ENCODE data around the gene NMD3. TPM values are rescaled to one million over a fixed set of nuclear protein-coding genes. Genes with fewer than 3 reads are reported as not detected.

The NMD3 gene
- total RNA-seq, 1 donor from 2014 or later = 87.3 TPM

DNA sequence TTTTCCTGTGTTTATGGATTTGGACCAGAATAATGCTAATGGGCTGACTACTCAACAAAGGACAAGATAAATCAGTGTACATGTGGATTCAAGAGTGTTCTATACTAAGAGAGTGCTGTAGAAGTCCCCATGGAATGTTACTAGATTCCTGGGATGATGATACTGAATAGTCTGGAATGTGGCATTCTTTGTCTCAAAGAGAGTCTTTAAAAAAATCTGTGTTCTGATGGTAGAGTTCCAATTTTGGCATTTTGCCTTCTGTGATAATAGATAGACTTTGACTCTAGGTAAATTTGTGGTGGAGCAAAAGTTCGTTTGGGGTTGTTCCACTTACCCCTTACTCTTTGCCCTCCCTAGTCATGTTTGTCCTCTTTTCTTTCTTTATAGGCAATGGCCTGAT is 43.7 kb downstream of the NMD3 start:
- peaks cover 26% of the 10 kb centered on the region for H3K36me3 Mint-ChIP-seq (ENCODE audit: low read depth, unreplicated experiment)
- Histone ChIP-seq H3K27me3 (ENCODE audit: insufficient read depth, low read length) (no peaks in the 10 kb centered on the region), H3K79me2 (ENCODE audit: insufficient read depth, low read length) (peaks cover 5% of the 10 kb centered on the region), H3K27ac (ENCODE audit: low read depth, low read length) (peak overlapping the region; percentile 9), H3K4me2 (ENCODE audit: low read length) (no peak overlapping the region), H3K36me3 (ENCODE audit: insufficient read depth, low read length) (peaks cover 3% of the 10 kb centered on the region), H2AFZ (ENCODE audit: low read depth, low read length) (no peak overlapping the region), H3K4me1 (ENCODE audit: insufficient read depth, low read length) (peaks cover 8% of the 10 kb centered on the region), H3K4me3 (ENCODE audit: insufficient read depth, low read depth, low read length) (no peak overlapping the region), H3K9ac (ENCODE audit: low read length) (no peak overlapping the region), H3K9me3 (ENCODE audit: insufficient read depth, low read depth, low read length) (no peaks in the 10 kb centered on the region), H4K20me1 (ENCODE audit: insufficient read depth, low read length) (no peaks in the 10 kb centered on the region)
- peak; percentile 41 for DNase-seq (ENCODE audit: low read depth)
- peak overlapping the region; percentile 92 for H3K27ac Mint-ChIP-seq (ENCODE audit: unreplicated experiment)
- H3K4me3 Mint-ChIP-seq (ENCODE audit: unreplicated experiment) = peak overlapping the region; percentile 6
- peak; percentile 91 for FAIRE-seq
- peaks cover 13% of the 10 kb centered on the region for H3K9me3 Mint-ChIP-seq (ENCODE audit: unreplicated experiment)
- H3K4me1 Mint-ChIP-seq (ENCODE audit: low read depth, unreplicated experiment) = peaks cover 27% of the 10 kb centered on the region
- no peaks in the 10 kb centered on the region for H3K27me3 Mint-ChIP-seq (ENCODE audit: low read depth, unreplicated experiment)
- no peak for TF ChIP-seq EZH2 (IDR thresholded peaks at IDR 0.05; ENCODE audit: insufficient read depth, low read length)
- TF ChIP-seq, protein P1, sequence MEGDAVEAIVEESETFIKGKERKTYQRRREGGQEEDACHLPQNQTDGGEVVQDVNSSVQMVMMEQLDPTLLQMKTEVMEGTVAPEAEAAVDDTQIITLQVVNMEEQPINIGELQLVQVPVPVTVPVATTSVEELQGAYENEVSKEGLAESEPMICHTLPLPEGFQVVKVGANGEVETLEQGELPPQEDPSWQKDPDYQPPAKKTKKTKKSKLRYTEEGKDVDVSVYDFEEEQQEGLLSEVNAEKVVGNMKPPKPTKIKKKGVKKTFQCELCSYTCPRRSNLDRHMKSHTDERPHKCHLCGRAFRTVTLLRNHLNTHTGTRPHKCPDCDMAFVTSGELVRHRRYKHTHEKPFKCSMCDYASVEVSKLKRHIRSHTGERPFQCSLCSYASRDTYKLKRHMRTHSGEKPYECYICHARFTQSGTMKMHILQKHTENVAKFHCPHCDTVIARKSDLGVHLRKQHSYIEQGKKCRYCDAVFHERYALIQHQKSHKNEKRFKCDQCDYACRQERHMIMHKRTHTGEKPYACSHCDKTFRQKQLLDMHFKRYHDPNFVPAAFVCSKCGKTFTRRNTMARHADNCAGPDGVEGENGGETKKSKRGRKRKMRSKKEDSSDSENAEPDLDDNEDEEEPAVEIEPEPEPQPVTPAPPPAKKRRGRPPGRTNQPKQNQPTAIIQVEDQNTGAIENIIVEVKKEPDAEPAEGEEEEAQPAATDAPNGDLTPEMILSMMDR (IDR thresholded peaks at IDR 0.05; ENCODE audit: insufficient read depth, low read depth, low read length) = no peak

DNA sequence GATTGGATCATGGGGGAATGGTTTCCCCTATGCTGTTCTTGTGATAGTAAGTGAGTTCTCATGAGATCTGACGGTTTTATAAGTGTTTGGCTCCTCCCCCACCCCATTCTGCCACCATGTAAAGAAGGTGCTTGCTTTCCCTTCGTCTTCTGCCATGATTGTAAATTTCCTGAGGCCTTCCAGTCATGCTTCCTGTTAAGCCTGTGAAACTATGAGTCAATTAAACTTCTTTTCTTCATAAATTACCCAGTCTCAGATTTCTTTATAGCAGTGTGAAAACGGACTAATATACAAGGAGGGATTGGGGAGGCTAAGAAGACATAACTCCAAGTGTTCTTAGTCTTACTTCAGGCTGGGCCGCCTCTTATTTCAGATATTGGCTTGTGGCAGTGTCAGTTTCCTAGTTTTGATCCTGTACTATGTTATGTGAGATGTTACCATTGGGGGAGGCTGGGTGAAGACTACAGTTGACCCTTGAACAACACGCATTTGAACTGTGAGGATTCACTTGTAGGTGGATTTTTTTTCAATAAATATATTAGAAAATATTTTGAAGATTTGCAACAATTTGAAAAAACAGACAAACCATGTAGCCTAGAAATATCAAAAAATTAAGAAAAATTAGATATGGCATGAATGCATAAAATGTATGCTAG is 44.9 kb downstream of the NMD3 start:
- Histone ChIP-seq H3K27me3 (ENCODE audit: insufficient read depth, low read length) (no peaks in the 10 kb centered on the region), H3K27ac (ENCODE audit: low read depth, low read length) (peak overlapping the region; percentile 74), H4K20me1 (ENCODE audit: insufficient read depth, low read length) (no peaks in the 10 kb centered on the region), H3K4me1 (ENCODE audit: insufficient read depth, low read length) (peaks cover 8% of the 10 kb centered on the region), H3K9me3 (ENCODE audit: insufficient read depth, low read depth, low read length) (no peaks in the 10 kb centered on the region), H3K9ac (ENCODE audit: low read length) (no peak overlapping the region), H3K79me2 (ENCODE audit: insufficient read depth, low read length) (no peaks in the 10 kb centered on the region), H3K36me3 (ENCODE audit: insufficient read depth, low read length) (peaks cover 3% of the 10 kb centered on the region), H3K4me3 (ENCODE audit: insufficient read depth, low read depth, low read length) (no peak overlapping the region), H3K4me2 (ENCODE audit: low read length) (no peak overlapping the region), H2AFZ (ENCODE audit: low read depth, low read length) (no peak overlapping the region)
- Mint-ChIP-seq H3K4me1 (ENCODE audit: low read depth, unreplicated experiment) (peaks cover 27% of the 10 kb centered on the region), H3K27me3 (ENCODE audit: low read depth, unreplicated experiment) (no peaks in the 10 kb centered on the region), H3K27ac (ENCODE audit: unreplicated experiment) (peak overlapping the region; percentile 85), H3K4me3 (ENCODE audit: unreplicated experiment) (no peak overlapping the region), H3K9me3 (ENCODE audit: unreplicated experiment) (peaks cover 13% of the 10 kb centered on the region), H3K36me3 (ENCODE audit: low read depth, unreplicated experiment) (peaks cover 17% of the 10 kb centered on the region)
- no peak for FAIRE-seq
- TF ChIP-seq, protein P1 (IDR thresholded peaks at IDR 0.05; ENCODE audit: insufficient read depth, low read depth, low read length) = no peak
- no peak for TF ChIP-seq EZH2 (IDR thresholded peaks at IDR 0.05; ENCODE audit: insufficient read depth, low read length)
- DNase-seq (ENCODE audit: low read depth) = no peak

DNA sequence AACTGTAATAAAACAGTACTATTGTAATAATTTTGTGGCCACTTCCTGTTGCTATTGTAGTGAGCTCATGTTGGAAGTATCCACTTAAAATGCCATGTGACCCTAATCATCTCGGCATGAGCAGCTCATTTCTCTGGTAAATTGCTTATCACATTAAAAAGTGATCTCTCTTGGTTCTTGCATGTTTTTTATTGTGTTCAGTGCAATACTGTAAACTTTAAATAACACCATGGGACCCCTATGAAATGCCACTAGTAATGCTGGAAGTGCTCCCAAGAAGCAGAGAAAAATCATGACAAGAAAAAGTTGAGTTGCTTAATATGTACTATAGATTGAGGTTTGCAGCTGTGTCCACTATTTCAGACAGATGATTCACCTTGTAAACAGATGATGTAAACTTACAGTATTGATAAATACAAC is 45.6 kb downstream of the NMD3 start:
- Mint-ChIP-seq H3K27ac (ENCODE audit: unreplicated experiment) (peak overlapping the region; percentile 89), H3K4me1 (ENCODE audit: low read depth, unreplicated experiment) (peaks cover 27% of the 10 kb centered on the region), H3K36me3 (ENCODE audit: low read depth, unreplicated experiment) (peaks cover 17% of the 10 kb centered on the region), H3K27me3 (ENCODE audit: low read depth, unreplicated experiment) (no peaks in the 10 kb centered on the region), H3K9me3 (ENCODE audit: unreplicated experiment) (peaks cover 13% of the 10 kb centered on the region), H3K4me3 (ENCODE audit: unreplicated experiment) (peak overlapping the region; percentile 15)
- Histone ChIP-seq H3K4me3 (ENCODE audit: insufficient read depth, low read depth, low read length) (no peak overlapping the region), H3K9ac (ENCODE audit: low read length) (no peak overlapping the region), H2AFZ (ENCODE audit: low read depth, low read length) (no peak overlapping the region), H3K4me1 (ENCODE audit: insufficient read depth, low read length) (peaks cover 8% of the 10 kb centered on the region), H3K9me3 (ENCODE audit: insufficient read depth, low read depth, low read length) (no peaks in the 10 kb centered on the region), H3K36me3 (ENCODE audit: insufficient read depth, low read length) (peaks cover 3% of the 10 kb centered on the region), H3K4me2 (ENCODE audit: low read length) (peak overlapping the region; percentile 79), H3K79me2 (ENCODE audit: insufficient read depth, low read length) (no peaks in the 10 kb centered on the region), H4K20me1 (ENCODE audit: insufficient read depth, low read length) (no peaks in the 10 kb centered on the region), H3K27me3 (ENCODE audit: insufficient read depth, low read length) (no peaks in the 10 kb centered on the region), H3K27ac (ENCODE audit: low read depth, low read length) (peak overlapping the region; percentile 74)
- FAIRE-seq (peak; percentile 34), DNase-seq (ENCODE audit: low read depth) (peak; percentile 80)
- TF ChIP-seq, protein P1 (IDR thresholded peaks at IDR 0.05; ENCODE audit: insufficient read depth, low read depth, low read length) = no peak
- TF ChIP-seq EZH2 (IDR thresholded peaks at IDR 0.05; ENCODE audit: insufficient read depth, low read length) = no peak
